Loucy (cell line): ENCODE measurements around the gene TNFRSF13B.

Source experiments
- CTCF ChIP-seq: fragments of 200-600 bp; sonication (generic); conservative IDR thresholded peaks from 2 replicates; pipeline ENCODE4 v1.5.1; 2014; ENCODE audit warnings: mild to moderate bottlenecking, antibody characterized with exemption, low read length
- EZH2phosphoT487 ChIP-seq: fragments of 200-600 bp; IDR thresholded peaks from 2 replicates; pipeline ENCODE4 v1.6.1; 2018; ENCODE audit warnings: antibody characterized with exemption, mild to moderate bottlenecking, moderate library complexity, borderline replicate concordance

GRCh38 chr17:16910341-16910740 lies 61.6 kb downstream of the TNFRSF13B start:
- TF ChIP-seq CTCF (no peak), EZH2phosphoT487 (no peak)
